Activated B cell treated with CpG ODN at 0.5 μM for 24 hours (primary cell): ENCODE results near the gene MIEN1. TPM values are rescaled to one million over a fixed set of nuclear protein-coding genes. Genes with fewer than 3 reads are reported as not detected.

Experiments
- ATAC-seq: fragments of 200-7000 bp; cut with Tn5 transposase; one replicate; pipeline ENCODE4 v1.10.0; 2021; ENCODE audit warnings: low read depth, mild to moderate bottlenecking, moderate library complexity
- CTCF ChIA-PET: fragments of 350-600 bp; sonication (Branson Sonifier 250); formaldehyde crosslinking; loops from one replicate; lab custom pipeline; 2021; ENCODE audit warnings: antibody characterized with exemption; lab: Charles Lee
- POLR2A ChIA-PET: fragments of 350-600 bp; sonication (Branson Sonifier 250); formaldehyde crosslinking; loops from one replicate; lab custom pipeline; 2021; ENCODE audit warnings: antibody characterized with exemption; lab: Charles Lee
- DNase-seq: peaks from one replicate; pipeline ENCODE4 v3.0.0; 2022
- H3K27ac Mint-ChIP-seq: one replicate; pipeline ENCODE4 v1.8.0; 2020; ENCODE audit warnings: mixed read lengths
- H3K27me3 Mint-ChIP-seq: one replicate; pipeline ENCODE4 v1.8.0; 2021; ENCODE audit warnings: mixed read lengths
- H3K36me3 Mint-ChIP-seq: one replicate; pipeline ENCODE4 v1.8.0; 2021; ENCODE audit warnings: low read depth, mixed read lengths
- H3K4me1 Mint-ChIP-seq: one replicate; pipeline ENCODE4 v1.8.0; 2021; ENCODE audit warnings: mixed read lengths
- H3K4me3 Mint-ChIP-seq: one replicate; pipeline ENCODE4 v1.8.0; 2020; ENCODE audit warnings: mild to moderate bottlenecking, mixed read lengths
- H3K9me3 Mint-ChIP-seq: one replicate; pipeline ENCODE4 v1.8.0; 2020; ENCODE audit warnings: mixed read lengths
- CTCF ChIP-seq: fragments of 200-600 bp; IDR thresholded peaks from one replicate; pipeline ENCODE4 v1.8.0; 2022; ENCODE audit warnings: antibody characterized with exemption, mild to moderate bottlenecking
- intact Hi-C: fragments of 100-400 bp; cut with micrococcal nuclease; formaldehyde crosslinking; loops from one replicate; pipeline ENCODE4 v1.15.1; 2024
- total RNA-seq: library from RNA; stranded (reverse); gene quantifications from 2 replicates; pipeline ENCODE4 v1.2.3, GENCODE V29; 2022

MIEN1 gene
- total RNA-seq, 1 donor from 2014 or later: 42.2 TPM

DNA sequence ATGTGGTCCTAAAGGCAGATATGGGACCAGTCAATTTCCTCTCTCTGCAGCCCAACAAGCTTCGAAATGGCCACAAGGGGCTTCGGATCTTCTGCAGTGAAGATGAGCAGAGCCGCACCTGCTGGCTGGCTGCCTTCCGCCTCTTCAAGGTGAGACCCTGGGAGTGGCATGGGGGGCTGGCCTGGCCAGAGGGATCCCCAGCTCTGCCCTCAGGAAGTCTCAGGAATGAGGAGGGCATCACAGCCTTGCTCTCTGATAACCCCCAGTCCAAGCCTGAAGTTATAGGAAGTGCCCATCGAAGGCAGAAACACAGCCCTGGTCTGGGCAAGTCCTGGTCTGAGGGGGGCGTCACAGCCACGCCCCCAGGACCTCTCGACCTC is 14.5 kb upstream of the MIEN1 start:
- no peaks in the 10 kb centered on the region for H3K9me3 Mint-ChIP-seq
- no peak for DNase-seq
- peaks cover 8% of the 10 kb centered on the region for H3K4me1 Mint-ChIP-seq
- ATAC-seq: no peak
- no peak for TF ChIP-seq CTCF
- H3K36me3 Mint-ChIP-seq: no peaks in the 10 kb centered on the region
- CTCF ChIA-PET: no interaction called here
- POLR2A ChIA-PET: no interaction called here
- H3K4me3 Mint-ChIP-seq: no peak overlapping the region
- H3K27ac Mint-ChIP-seq: no peak overlapping the region
- intact Hi-C loops: no loop called here
- H3K27me3 Mint-ChIP-seq: peaks cover 7% of the 10 kb centered on the region

GRCh38 chr17:39744075-39744835 is 13.9 kb upstream of the MIEN1 start:
- intact Hi-C loops: no loop called here
- no peak overlapping the region for H3K4me3 Mint-ChIP-seq
- no peak for TF ChIP-seq CTCF
- no peaks in the 10 kb centered on the region for H3K9me3 Mint-ChIP-seq
- DNase-seq (no peak), ATAC-seq (no peak)
- peaks cover 9% of the 10 kb centered on the region for H3K27me3 Mint-ChIP-seq
- ChIA-PET POLR2A (interaction anchor here (0.7 to 1.0 kb wide), 4 partner anchors 9 to 270 kb away, joined by 3 to 16 read pairs (median 8); no protein-coding TSS in a partner anchor), CTCF (interaction anchor here (0.7 kb wide), 1 partner anchor 346 kb away, joined by 5 read pairs; no protein-coding TSS in a partner anchor)
- H3K4me1 Mint-ChIP-seq: peaks cover 14% of the 10 kb centered on the region
- H3K27ac Mint-ChIP-seq: no peak overlapping the region
- no peaks in the 10 kb centered on the region for H3K36me3 Mint-ChIP-seq

DNA sequence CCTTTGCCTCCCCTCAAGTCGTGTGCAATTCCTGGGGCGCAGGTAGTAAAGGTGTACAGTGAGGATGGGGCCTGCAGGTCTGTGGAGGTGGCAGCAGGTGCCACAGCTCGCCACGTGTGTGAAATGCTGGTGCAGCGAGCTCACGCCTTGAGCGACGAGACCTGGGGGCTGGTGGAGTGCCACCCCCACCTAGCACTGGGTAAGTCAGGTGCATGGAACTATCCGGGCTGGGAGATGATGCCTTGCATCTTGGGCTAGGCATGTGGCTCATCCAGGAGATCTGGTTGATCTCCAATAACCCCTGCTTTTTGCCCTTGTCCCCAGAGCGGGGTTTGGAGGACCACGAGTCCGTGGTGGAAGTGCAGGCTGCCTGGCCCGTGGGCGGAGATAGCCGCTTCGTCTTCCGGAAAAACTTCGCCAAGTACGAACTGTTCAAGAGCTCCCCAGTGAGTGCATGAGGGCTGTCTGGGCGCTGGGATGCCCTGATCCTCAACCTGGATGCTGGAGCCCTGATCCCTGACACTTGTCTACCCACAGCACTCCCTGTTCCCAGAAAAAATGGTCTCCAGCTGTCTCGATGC is 12.6 kb upstream of the MIEN1 start:
- TF ChIP-seq CTCF: no peak
- H3K4me1 Mint-ChIP-seq: peaks cover 23% of the 10 kb centered on the region
- H3K36me3 Mint-ChIP-seq: no peaks in the 10 kb centered on the region
- no peak for ATAC-seq
- intact Hi-C loops: no loop called here
- ChIA-PET CTCF (no interaction called here), POLR2A (no interaction called here)
- no peak overlapping the region for H3K4me3 Mint-ChIP-seq
- H3K9me3 Mint-ChIP-seq: no peaks in the 10 kb centered on the region
- no peak for DNase-seq
- H3K27me3 Mint-ChIP-seq: peaks cover 14% of the 10 kb centered on the region
- H3K27ac Mint-ChIP-seq: no peak overlapping the region

DNA sequence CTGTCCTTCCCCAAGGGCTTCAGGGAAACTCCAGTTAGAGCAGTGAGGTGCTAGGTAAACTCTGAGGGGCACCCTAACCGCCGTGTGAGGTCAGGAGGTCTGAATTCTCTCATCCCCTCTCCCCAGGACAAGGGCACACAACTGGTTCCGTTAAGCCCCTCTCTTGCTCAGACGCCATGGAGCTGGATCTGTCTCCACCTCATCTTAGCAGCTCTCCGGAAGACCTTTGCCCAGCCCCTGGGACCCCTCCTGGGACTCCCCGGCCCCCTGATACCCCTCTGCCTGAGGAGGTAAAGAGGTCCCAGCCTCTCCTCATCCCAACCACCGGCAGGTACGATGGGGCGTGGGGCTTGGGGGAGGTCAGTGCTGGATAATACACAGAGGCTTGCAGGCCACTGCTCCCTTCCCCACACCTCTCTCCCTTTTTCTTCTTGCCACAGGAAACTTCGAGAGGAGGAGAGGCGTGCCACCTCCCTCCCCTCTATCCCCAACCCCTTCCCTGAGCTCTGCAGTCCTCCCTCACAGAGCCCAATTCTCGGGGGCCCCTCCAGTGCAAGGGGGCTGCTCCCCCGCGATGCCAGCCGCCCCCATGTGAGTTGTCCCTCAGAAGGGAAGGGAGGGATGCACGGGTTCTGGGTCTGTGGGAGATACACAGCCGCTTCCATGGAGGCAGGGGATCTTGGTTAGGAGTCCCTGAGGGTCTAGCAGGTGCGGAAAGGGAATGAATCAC is 12.0 kb upstream of the MIEN1 start:
- Mint-ChIP-seq H3K27ac (no peak overlapping the region), H3K9me3 (no peaks in the 10 kb centered on the region), H3K4me3 (no peak overlapping the region), H3K4me1 (peaks cover 26% of the 10 kb centered on the region), H3K36me3 (no peaks in the 10 kb centered on the region), H3K27me3 (peaks cover 17% of the 10 kb centered on the region)
- ChIA-PET POLR2A (no interaction called here), CTCF (no interaction called here)
- intact Hi-C loops: no loop called here
- no peak for TF ChIP-seq CTCF
- DNase-seq (no peak), ATAC-seq (no peak)
